ENCODE results near the gene EEF1AKMT3.
A peak's percentile ranks its signal among the peaks of the same experiment; 100 is the strongest.
"Not testable (repeated sequence)": the region's sequence is repeated elsewhere in the genome, so short reads cannot be mapped to it uniquely, and the experiment has no call there.

The EEF1AKMT3 gene

GRCh38 chr12:57820119-57820518 lies 47.7 kb downstream of the EEF1AKMT3 start:
- H3K4me3 ChIP-seq (ENCODE audit: low read length in 2 of 2); H3K9ac ChIP-seq (ENCODE audit: low read length in 2 of 2); H3K9me3 ChIP-seq (ENCODE audit: control insufficient read depth in 2 of 2, low read length in 2 of 2); H3K27me3 ChIP-seq (ENCODE audit: control insufficient read depth in 1 of 2, insufficient read depth in 2 of 2, low read length in 2 of 2); H3K27ac ChIP-seq (ENCODE audit: low read length): not testable (repeated sequence)
- peaks cover 32% of the 10 kb centered on the region for H3K4me1 ChIP-seq (ENCODE audit: control insufficient read depth, insufficient read depth, low read length)
- peaks cover 34% of the 10 kb centered on the region in 2 donors for H3K36me3 ChIP-seq (ENCODE audit: control insufficient read depth in 2 of 2, insufficient read depth in 2 of 2, low read length in 2 of 2)

GRCh38 chr12:57821015-57821414 lies 48.6 kb downstream of the EEF1AKMT3 start:
- H3K4me3 ChIP-seq (ENCODE audit: low read length in 2 of 2); H3K27me3 ChIP-seq (ENCODE audit: control insufficient read depth in 1 of 2, insufficient read depth in 2 of 2, low read length in 2 of 2); H3K27ac ChIP-seq (ENCODE audit: low read length); H3K9me3 ChIP-seq (ENCODE audit: control insufficient read depth in 2 of 2, low read length in 2 of 2); H3K9ac ChIP-seq (ENCODE audit: low read length in 2 of 2): not testable (repeated sequence)
- Histone ChIP-seq H3K4me1 (ENCODE audit: control insufficient read depth, insufficient read depth, low read length) (peaks cover 26% of the 10 kb centered on the region), H3K36me3 (ENCODE audit: control insufficient read depth in 2 of 2, insufficient read depth in 2 of 2, low read length in 2 of 2) (peaks cover 41 to 43% of the 10 kb centered on the region in 2 donors)

- no peaks in the 10 kb centered on the region for H3K27me3 ChIP-seq (ENCODE audit: control insufficient read depth in 1 of 2, insufficient read depth in 2 of 2, low read length in 2 of 2)
- peaks cover 48 to 50% of the 10 kb centered on the region in 2 donors for H3K36me3 ChIP-seq (ENCODE audit: control insufficient read depth in 2 of 2, insufficient read depth in 2 of 2, low read length in 2 of 2)
- no peak overlapping the region for H3K9ac ChIP-seq (ENCODE audit: low read length in 2 of 2)
- peaks cover 28% of the 10 kb centered on the region for H3K4me1 ChIP-seq (ENCODE audit: control insufficient read depth, insufficient read depth, low read length)
- no peaks in the 10 kb centered on the region for H3K9me3 ChIP-seq (ENCODE audit: control insufficient read depth in 2 of 2, low read length in 2 of 2)
- H3K4me3 ChIP-seq (ENCODE audit: low read length in 2 of 2), result no peak overlapping the region
- H3K27ac ChIP-seq (ENCODE audit: low read length), result no peak overlapping the region
Observed at GRCh38 chr12:57821474-57822214, 49.2 kb downstream of the EEF1AKMT3 start.

- no peak overlapping the region for H3K4me3 ChIP-seq (ENCODE audit: low read length in 2 of 2)
- H3K4me1 ChIP-seq (ENCODE audit: control insufficient read depth, insufficient read depth, low read length), result peaks cover 25% of the 10 kb centered on the region
- peaks cover 57 to 59% of the 10 kb centered on the region in 2 donors for H3K36me3 ChIP-seq (ENCODE audit: control insufficient read depth in 2 of 2, insufficient read depth in 2 of 2, low read length in 2 of 2)
- H3K9ac ChIP-seq (ENCODE audit: low read length in 2 of 2), result no peak overlapping the region
- H3K27ac ChIP-seq (ENCODE audit: low read length), result peak overlapping the region; percentile 11
- H3K9me3 ChIP-seq (ENCODE audit: control insufficient read depth in 2 of 2, low read length in 2 of 2), result no peaks in the 10 kb centered on the region
- H3K27me3 ChIP-seq (ENCODE audit: control insufficient read depth in 1 of 2, insufficient read depth in 2 of 2, low read length in 2 of 2), result no peaks in the 10 kb centered on the region
Observed at GRCh38 chr12:57822392-57823130, 50.1 kb downstream of the EEF1AKMT3 start.

GRCh38 chr12:57823131-57823907 lies 50.9 kb downstream of the EEF1AKMT3 start:
- Histone ChIP-seq H3K27ac (ENCODE audit: low read length) (peak overlapping the region; percentile 11), H3K9ac (ENCODE audit: low read length in 2 of 2) (no peak overlapping the region), H3K4me1 (ENCODE audit: control insufficient read depth, insufficient read depth, low read length) (peaks cover 21% of the 10 kb centered on the region), H3K9me3 (ENCODE audit: control insufficient read depth in 2 of 2, low read length in 2 of 2) (no peaks in the 10 kb centered on the region), H3K27me3 (ENCODE audit: control insufficient read depth in 1 of 2, insufficient read depth in 2 of 2, low read length in 2 of 2) (no peaks in the 10 kb centered on the region), H3K4me3 (ENCODE audit: low read length in 2 of 2) (no peak overlapping the region), H3K36me3 (ENCODE audit: control insufficient read depth in 2 of 2, insufficient read depth in 2 of 2, low read length in 2 of 2) (peaks cover 62% of the 10 kb centered on the region in 2 donors)

GRCh38 chr12:57823908-57824640 lies 51.7 kb downstream of the EEF1AKMT3 start:
- peak overlapping the region; percentile 11 for H3K27ac ChIP-seq (ENCODE audit: low read length)
- H3K4me3 ChIP-seq (ENCODE audit: low read length in 2 of 2), result no peak overlapping the region
- H3K9ac ChIP-seq (ENCODE audit: low read length in 2 of 2), result no peak overlapping the region
- H3K9me3 ChIP-seq (ENCODE audit: control insufficient read depth in 2 of 2, low read length in 2 of 2), result no peaks in the 10 kb centered on the region
- H3K27me3 ChIP-seq (ENCODE audit: control insufficient read depth in 1 of 2, insufficient read depth in 2 of 2, low read length in 2 of 2), result no peaks in the 10 kb centered on the region
- peaks cover 67 to 69% of the 10 kb centered on the region in 2 donors for H3K36me3 ChIP-seq (ENCODE audit: control insufficient read depth in 2 of 2, insufficient read depth in 2 of 2, low read length in 2 of 2)
- H3K4me1 ChIP-seq (ENCODE audit: control insufficient read depth, insufficient read depth, low read length), result peaks cover 18% of the 10 kb centered on the region

- H3K27me3 ChIP-seq (ENCODE audit: control insufficient read depth in 1 of 2, insufficient read depth in 2 of 2, low read length in 2 of 2), result no peaks in the 10 kb centered on the region
- H3K27ac ChIP-seq (ENCODE audit: low read length), result no peak overlapping the region
- H3K4me3 ChIP-seq (ENCODE audit: low read length in 2 of 2), result no peak overlapping the region
- H3K9ac ChIP-seq (ENCODE audit: low read length in 2 of 2), result no peak overlapping the region
- H3K9me3 ChIP-seq (ENCODE audit: control insufficient read depth in 2 of 2, low read length in 2 of 2), result no peaks in the 10 kb centered on the region
- H3K4me1 ChIP-seq (ENCODE audit: control insufficient read depth, insufficient read depth, low read length), result peaks cover 31% of the 10 kb centered on the region
- H3K36me3 ChIP-seq (ENCODE audit: control insufficient read depth in 2 of 2, insufficient read depth in 2 of 2, low read length in 2 of 2), result peaks cover 71 to 74% of the 10 kb centered on the region in 2 donors
Observed at GRCh38 chr12:57825451-57825850, 53.0 kb downstream of the EEF1AKMT3 start.

GRCh38 chr12:57826400-57826799 lies 54.0 kb downstream of the EEF1AKMT3 start:
- Histone ChIP-seq H3K27me3 (ENCODE audit: control insufficient read depth in 1 of 2, insufficient read depth in 2 of 2, low read length in 2 of 2) (no peaks in the 10 kb centered on the region), H3K27ac (ENCODE audit: low read length) (no peak overlapping the region), H3K9me3 (ENCODE audit: control insufficient read depth in 2 of 2, low read length in 2 of 2) (no peaks in the 10 kb centered on the region), H3K4me3 (ENCODE audit: low read length in 2 of 2) (no peak overlapping the region), H3K4me1 (ENCODE audit: control insufficient read depth, insufficient read depth, low read length) (peaks cover 36% of the 10 kb centered on the region), H3K9ac (ENCODE audit: low read length in 2 of 2) (no peak overlapping the region), H3K36me3 (ENCODE audit: control insufficient read depth in 2 of 2, insufficient read depth in 2 of 2, low read length in 2 of 2) (peaks cover 71 to 74% of the 10 kb centered on the region in 2 donors)

GRCh38 chr12:57826966-57827365 lies 54.6 kb downstream of the EEF1AKMT3 start:
- H3K9ac ChIP-seq (ENCODE audit: low read length in 2 of 2), result no peak overlapping the region
- peaks cover 67 to 70% of the 10 kb centered on the region in 2 donors for H3K36me3 ChIP-seq (ENCODE audit: control insufficient read depth in 2 of 2, insufficient read depth in 2 of 2, low read length in 2 of 2)
- no peak overlapping the region for H3K4me3 ChIP-seq (ENCODE audit: low read length in 2 of 2)
- no peaks in the 10 kb centered on the region for H3K9me3 ChIP-seq (ENCODE audit: control insufficient read depth in 2 of 2, low read length in 2 of 2)
- H3K27ac ChIP-seq (ENCODE audit: low read length), result no peak overlapping the region
- peaks cover 40% of the 10 kb centered on the region for H3K4me1 ChIP-seq (ENCODE audit: control insufficient read depth, insufficient read depth, low read length)
- H3K27me3 ChIP-seq (ENCODE audit: control insufficient read depth in 1 of 2, insufficient read depth in 2 of 2, low read length in 2 of 2), result no peaks in the 10 kb centered on the region

Data from stomach smooth muscle (tissue), 2 donors.